WTC11 (cell line): Measurements from ENCODE around the gene SLC36A2. TPM values are rescaled to one million over a fixed set of nuclear protein-coding genes. Genes with fewer than 3 reads are reported as not detected.

Source experiments
- ATAC-seq: fragments of 200-7000 bp; cut with Tn5 transposase; 2 replicates; pipeline ENCODE4 v1.10.0; 2021; ENCODE audit warnings: mild to moderate bottlenecking, moderate library complexity
- CTCF ChIA-PET: fragments of 300-600 bp; sonication (Branson Sonifier 250); formaldehyde crosslinking; loops from one replicate; lab custom pipeline; 2021; ENCODE audit warnings: antibody characterized with exemption; lab: Charles Lee
- POLR2A ChIA-PET: fragments of 350-600 bp; sonication (Branson Sonifier 250); formaldehyde crosslinking; loops from one replicate; lab custom pipeline; 2021; ENCODE audit warnings: antibody characterized with exemption; lab: Charles Lee
- DNase-seq: peaks from one replicate; pipeline ENCODE4 v3.0.0; 2021; ENCODE audit warnings: low spot score
- H3K27ac Mint-ChIP-seq: 2 replicates; pipeline ENCODE4 v1.8.0; 2021; ENCODE audit warnings: mixed read lengths
- H3K27me3 Mint-ChIP-seq: 2 replicates; pipeline ENCODE4 v1.8.0; 2021; ENCODE audit warnings: low read depth, mild to moderate bottlenecking, moderate library complexity, mixed read lengths
- H3K36me3 Mint-ChIP-seq: 2 replicates; pipeline ENCODE4 v1.8.0; 2021; ENCODE audit warnings: mixed read lengths
- H3K4me1 Mint-ChIP-seq: 2 replicates; pipeline ENCODE4 v1.8.0; 2022; ENCODE audit warnings: mixed read lengths
- H3K4me3 Mint-ChIP-seq: 2 replicates; pipeline ENCODE4 v1.8.0; 2021; ENCODE audit warnings: mild to moderate bottlenecking, moderate library complexity, mixed read lengths
- H3K9me3 Mint-ChIP-seq: 2 replicates; pipeline ENCODE4 v1.8.0; 2021; ENCODE audit warnings: mixed read lengths
- AFF4 ChIP-seq: sonication (generic); formaldehyde crosslinking; IDR thresholded peaks from 2 replicates; pipeline ENCODE4 v1.8.1; 2023; ENCODE audit warnings: mild to moderate bottlenecking, missing genetic modification reagents, borderline replicate concordance
- ARID4B ChIP-seq: sonication (generic); formaldehyde crosslinking; IDR thresholded peaks from 2 replicates; pipeline ENCODE4 v1.8.0; 2023; ENCODE audit warnings: missing genetic modification reagents, mild to moderate bottlenecking, borderline replicate concordance
- FOXP1 ChIP-seq: sonication (generic); formaldehyde crosslinking; IDR thresholded peaks from 2 replicates; pipeline ENCODE4 v1.8.0; 2022; ENCODE audit warnings: missing genetic modification reagents, mild to moderate bottlenecking, moderate library complexity, borderline replicate concordance
- GABPB1 ChIP-seq: sonication (generic); formaldehyde crosslinking; IDR thresholded peaks from 2 replicates; pipeline ENCODE4 v1.8.1; 2023; ENCODE audit warnings: mild to moderate bottlenecking, missing genetic modification reagents
- IRF1 ChIP-seq: sonication (generic); formaldehyde crosslinking; IDR thresholded peaks from 2 replicates; pipeline ENCODE4 v1.8.0; 2023; ENCODE audit warnings: missing genetic modification reagents
- MXD4 ChIP-seq: fragments of 250-450 bp; sonication (Bioruptor Pico); IDR thresholded peaks from 2 replicates; pipeline ENCODE4 v1.8.0; 2021; ENCODE audit warnings: mild to moderate bottlenecking, moderate library complexity, borderline replicate concordance
- NFATC4 ChIP-seq: fragments of 250-450 bp; sonication (Bioruptor Pico); IDR thresholded peaks from 2 replicates; pipeline ENCODE4 v1.9.0; 2021; ENCODE audit warnings: mild to moderate bottlenecking
- NR2C2 ChIP-seq: sonication (generic); formaldehyde crosslinking; IDR thresholded peaks from 2 replicates; pipeline ENCODE4 v1.8.0; 2022; ENCODE audit warnings: mild to moderate bottlenecking, missing genetic modification reagents
- ZBTB21 ChIP-seq: sonication (generic); formaldehyde crosslinking; IDR thresholded peaks from 2 replicates; pipeline ENCODE4 v1.8.1; 2023; ENCODE audit warnings: mild to moderate bottlenecking, missing genetic modification reagents, borderline replicate concordance
- ZMAT4 ChIP-seq: fragments of 250-450 bp; sonication (Bioruptor Pico); IDR thresholded peaks from 2 replicates; pipeline ENCODE4 v1.9.0; 2021; ENCODE audit warnings: mild to moderate bottlenecking
- ZNF232 ChIP-seq: sonication (generic); formaldehyde crosslinking; IDR thresholded peaks from 2 replicates; pipeline ENCODE4 v1.8.0; 2022; ENCODE audit warnings: mild to moderate bottlenecking, missing genetic modification reagents
- ZNF416 ChIP-seq: fragments of 250-450 bp; sonication (Bioruptor Pico); IDR thresholded peaks from 2 replicates; pipeline ENCODE4 v1.9.0; 2021; ENCODE audit warnings: mild to moderate bottlenecking, inconsistent platforms
- ZSCAN18 ChIP-seq: fragments of 250-450 bp; sonication (Bioruptor Pico); IDR thresholded peaks from 2 replicates; pipeline ENCODE4 v2.1.2; 2022; ENCODE audit warnings: mild to moderate bottlenecking, moderate library complexity
- total RNA-seq: library from RNA; stranded (reverse); gene quantifications from 3 replicates; pipeline ENCODE4 v1.2.3, GENCODE V29; 2021

The SLC36A2 gene
- total RNA-seq, 1 experiment from 2014 or later, result not detected

- no peak for TF ChIP-seq FOXP1 (CRISPR knock-in tag)
Observed at GRCh38 chr5:151388960-151389359, 41.6 kb upstream of the SLC36A2 start (continued).

- H3K27ac Mint-ChIP-seq, result no peak overlapping the region
- peaks cover 2% of the 10 kb centered on the region; the same call in 1 of the 2 replicates for H3K27me3 Mint-ChIP-seq
- TF ChIP-seq IRF1 (no peak), NR2C2 (CRISPR knock-in tag) (no peak), NFATC4 (CRISPR knock-in tag) (no peak), MXD4 (no peak), ZNF416 (no peak), ZSCAN18 (no peak), AFF4 (CRISPR knock-in tag) (no peak), ZMAT4 (CRISPR knock-in tag) (no peak), GABPB1 (CRISPR knock-in tag) (no peak), ZBTB21 (CRISPR knock-in tag) (no peak), ARID4B (CRISPR knock-in tag) (no peak)
- no peaks in the 10 kb centered on the region for H3K36me3 Mint-ChIP-seq
- POLR2A ChIA-PET, result no interaction called here
- CTCF ChIA-PET, result interaction anchor here (0.7 to 2.3 kb wide), 13 partner anchors 12 to 268 kb away, joined by 3 to 16 read pairs (median 4); partner anchors contain the start of gene SLC36A1
- no peak for DNase-seq
- peaks cover 17% of the 10 kb centered on the region for H3K9me3 Mint-ChIP-seq
- H3K4me1 Mint-ChIP-seq, result peaks cover 55% of the 10 kb centered on the region
- H3K4me3 Mint-ChIP-seq, result no peak overlapping the region
- no peak for ATAC-seq
Observed at GRCh38 chr5:151384106-151384505, 36.7 kb upstream of the SLC36A2 start.

GRCh38 chr5:151383011-151383410 is 35.7 kb upstream of the SLC36A2 start:
- Mint-ChIP-seq H3K9me3 (peaks cover 21% of the 10 kb centered on the region), H3K27ac (no peak overlapping the region), H3K4me3 (no peak overlapping the region), H3K36me3 (no peaks in the 10 kb centered on the region), H3K27me3 (peaks cover 2% of the 10 kb centered on the region; the same call in 1 of the 2 replicates), H3K4me1 (peaks cover 45% of the 10 kb centered on the region)
- TF ChIP-seq ZNF232 (CRISPR knock-in tag), result no peak
- CTCF ChIA-PET, result interaction anchor here (2.3 kb wide), 1 partner anchor 65 kb away, joined by 16 read pairs; the partner anchor contains the start of gene SLC36A1
- ATAC-seq (no peak), DNase-seq (no peak)
- POLR2A ChIA-PET, result interaction anchor here (0.6 kb wide), 1 partner anchor 126 kb away, joined by 6 read pairs; no protein-coding TSS in a partner anchor
